DND-41 (cell line): ENCODE data around the gene PFKFB2.

ENCODE experiments used
- ATAC-seq: fragments of 200-7000 bp; cut with Tn5 transposase; 3 replicates; pipeline ENCODE4 v1.9.1; 2021; ENCODE audit warnings: low read depth; ENCODE audit not compliant: insufficient read depth
- DNase-seq: peaks from one replicate; pipeline ENCODE4 v3.0.0-alpha.2; 2020
- H2AFZ ChIP-seq: 2 replicates; pipeline ENCODE4 v1.6.0; 2012; ENCODE audit warnings: low read depth, low read length
- H3K27ac ChIP-seq: 2 replicates; pipeline ENCODE4 v1.5.1; 2012; ENCODE audit warnings: low read length, inconsistent platforms
- H3K27me3 ChIP-seq: fragments of 200-600 bp; sonication (generic); 2 replicates; pipeline ENCODE4 v1.6.0; 2012; ENCODE audit warnings: low read length, mild to moderate bottlenecking, inconsistent platforms; ENCODE audit not compliant: insufficient read depth, poor library complexity
- H3K36me3 ChIP-seq: 2 replicates; pipeline ENCODE4 v1.5.1; 2012; ENCODE audit warnings: low read length, inconsistent platforms; ENCODE audit not compliant: insufficient read depth
- H3K4me1 ChIP-seq: 2 replicates; pipeline ENCODE4 v1.5.1; 2012; ENCODE audit warnings: mild to moderate bottlenecking, low read length; ENCODE audit not compliant: insufficient read depth
- H3K4me2 ChIP-seq: 2 replicates; pipeline ENCODE4 v1.6.0; 2012; ENCODE audit warnings: mild to moderate bottlenecking, moderate library complexity, low read length, inconsistent platforms; ENCODE audit not compliant: insufficient read depth
- H3K4me3 ChIP-seq, 2 experiments: fragments of 200-600 bp in 1 of 2; shearing (Covaris generic) in 1 of 2; 2 replicates each; pipeline ENCODE4 v1.5.1; 2012 to 2016; ENCODE audit warnings: inconsistent platforms in 2 of 2, low read length in 2 of 2, mild to moderate bottlenecking in 2 of 2, low read depth in 1 of 2, moderate library complexity in 1 of 2
- H3K79me2 ChIP-seq: 2 replicates; pipeline ENCODE4 v1.6.0; 2012; ENCODE audit warnings: low read length, inconsistent platforms; ENCODE audit not compliant: insufficient read depth
- H3K9ac ChIP-seq: 2 replicates; pipeline ENCODE4 v1.6.0; 2012; ENCODE audit warnings: low read depth, mild to moderate bottlenecking, inconsistent platforms, low read length, moderate library complexity
- H3K9me3 ChIP-seq: 2 replicates; pipeline ENCODE4 v1.5.1; 2012; ENCODE audit warnings: low read length, moderate library complexity, mild to moderate bottlenecking, inconsistent platforms; ENCODE audit not compliant: insufficient read depth, severe bottlenecking
- H4K20me1 ChIP-seq: 2 replicates; pipeline ENCODE4 v1.6.0; 2012; ENCODE audit warnings: low read length; ENCODE audit not compliant: insufficient read depth
- EZH2 ChIP-seq: IDR thresholded peaks from 3 replicates; pipeline ENCODE4 v1.6.1; 2012; ENCODE audit warnings: borderline replicate concordance, low read depth, mild to moderate bottlenecking, moderate library complexity, low read length, inconsistent platforms; ENCODE audit not compliant: severe bottlenecking
- TF ChIP-seq, protein P1 (sequence below): IDR thresholded peaks from 2 replicates; pipeline ENCODE4 v1.5.1; 2012; ENCODE audit warnings: borderline replicate concordance, low read length, moderate library complexity, mild to moderate bottlenecking; ENCODE audit not compliant: poor library complexity, severe bottlenecking; ENCODE audit errors: extremely low read depth

The PFKFB2 gene

DNA sequence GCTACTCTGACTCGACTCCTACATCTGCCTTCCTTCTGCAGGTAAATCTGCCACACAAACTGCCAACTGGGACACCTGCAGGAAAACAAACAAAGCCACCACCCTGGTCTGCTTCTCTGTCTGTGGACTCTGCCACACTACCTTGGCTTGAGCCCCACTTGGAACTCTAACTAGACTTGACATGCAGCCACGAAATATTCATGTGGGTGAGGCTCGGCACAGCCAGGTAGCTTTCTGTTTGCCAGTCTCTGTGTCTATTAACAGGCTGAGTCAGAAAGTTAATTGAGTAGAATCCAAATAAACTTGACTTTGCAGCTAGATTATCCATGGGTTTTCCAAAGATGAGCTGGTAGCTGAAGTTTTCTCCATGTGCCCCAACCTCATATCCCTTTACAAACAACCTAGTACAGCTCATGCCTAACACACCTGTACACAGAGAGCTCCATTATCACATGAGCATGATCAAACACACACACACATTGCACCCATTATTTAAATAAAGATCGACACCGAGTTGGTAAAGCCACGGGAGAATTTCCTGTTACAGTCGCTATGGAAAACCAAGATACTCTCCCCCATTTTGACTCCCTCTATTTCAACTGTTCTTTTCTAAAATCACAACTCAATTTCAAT, 21.3 kb upstream of the PFKFB2 start:
- no peaks in the 10 kb centered on the region for H3K36me3 ChIP-seq
- H4K20me1 ChIP-seq = no peaks in the 10 kb centered on the region
- no peaks in the 10 kb centered on the region for H3K4me1 ChIP-seq
- H3K4me2 ChIP-seq = no peak overlapping the region
- H3K4me3 ChIP-seq = no peak overlapping the region
- peaks cover 56% of the 10 kb centered on the region for H3K27me3 ChIP-seq
- no peak overlapping the region for H2AFZ ChIP-seq
- no peaks in the 10 kb centered on the region for H3K9me3 ChIP-seq
- DNase-seq (no peak), ATAC-seq (no peak)
- H3K79me2 ChIP-seq = no peaks in the 10 kb centered on the region
- TF ChIP-seq, protein P1, sequence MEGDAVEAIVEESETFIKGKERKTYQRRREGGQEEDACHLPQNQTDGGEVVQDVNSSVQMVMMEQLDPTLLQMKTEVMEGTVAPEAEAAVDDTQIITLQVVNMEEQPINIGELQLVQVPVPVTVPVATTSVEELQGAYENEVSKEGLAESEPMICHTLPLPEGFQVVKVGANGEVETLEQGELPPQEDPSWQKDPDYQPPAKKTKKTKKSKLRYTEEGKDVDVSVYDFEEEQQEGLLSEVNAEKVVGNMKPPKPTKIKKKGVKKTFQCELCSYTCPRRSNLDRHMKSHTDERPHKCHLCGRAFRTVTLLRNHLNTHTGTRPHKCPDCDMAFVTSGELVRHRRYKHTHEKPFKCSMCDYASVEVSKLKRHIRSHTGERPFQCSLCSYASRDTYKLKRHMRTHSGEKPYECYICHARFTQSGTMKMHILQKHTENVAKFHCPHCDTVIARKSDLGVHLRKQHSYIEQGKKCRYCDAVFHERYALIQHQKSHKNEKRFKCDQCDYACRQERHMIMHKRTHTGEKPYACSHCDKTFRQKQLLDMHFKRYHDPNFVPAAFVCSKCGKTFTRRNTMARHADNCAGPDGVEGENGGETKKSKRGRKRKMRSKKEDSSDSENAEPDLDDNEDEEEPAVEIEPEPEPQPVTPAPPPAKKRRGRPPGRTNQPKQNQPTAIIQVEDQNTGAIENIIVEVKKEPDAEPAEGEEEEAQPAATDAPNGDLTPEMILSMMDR = no peak
- no peak for TF ChIP-seq EZH2
- H3K27ac ChIP-seq = no peak overlapping the region
- H3K9ac ChIP-seq = no peak overlapping the region

DNA sequence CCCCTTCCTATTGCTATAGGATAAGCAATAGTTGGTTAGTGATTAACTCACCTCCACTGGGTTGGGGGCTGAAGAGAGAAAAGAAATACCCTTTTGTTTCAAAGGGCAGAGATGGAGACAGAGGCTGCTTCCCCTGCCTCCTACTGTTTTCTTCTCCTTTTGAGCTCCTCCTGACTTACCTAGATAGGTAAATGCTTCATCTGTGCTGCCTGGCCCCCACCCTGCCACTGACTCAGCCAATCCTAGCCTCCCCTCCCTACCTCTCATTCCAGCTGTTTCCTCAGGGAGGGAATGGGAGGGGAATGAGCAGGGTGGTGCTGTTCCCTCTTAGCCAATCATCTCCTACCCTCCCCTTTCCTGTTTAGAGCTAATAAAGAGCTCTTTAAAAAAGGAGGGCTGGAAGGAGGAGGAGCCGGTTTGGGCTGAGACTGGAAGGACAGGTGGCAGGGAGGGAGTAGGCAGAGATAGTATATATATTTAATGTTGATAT, 20.5 kb upstream of the PFKFB2 start, which contains the start of gene C1orf116:
TSS of gene C1orf116 (minus strand) at position 229 of the 490 bp plus-strand sequence. CDS start 5,158 bp downstream, outside the sequence.
- H3K27ac ChIP-seq = no peak within 1 kb of the TSS
- H3K36me3 ChIP-seq = no peaks in the 10 kb centered on the region
- no peak for TF ChIP-seq EZH2
- TF ChIP-seq, protein P1 = no peak
- H3K9me3 ChIP-seq = no peaks in the 10 kb centered on the region
- H3K27me3 ChIP-seq = peaks cover 51% of the 10 kb centered on the region
- no peak within 1 kb of the TSS for H3K4me3 ChIP-seq
- no peak within 1 kb of the TSS for H2AFZ ChIP-seq
- ATAC-seq = no peak
- no peak within 1 kb of the TSS for H3K9ac ChIP-seq
- no peak for DNase-seq
- H3K4me1 ChIP-seq = no peaks in the 10 kb centered on the region
- H3K79me2 ChIP-seq = no peaks in the 10 kb centered on the region
- no peak within 1 kb of the TSS for H3K4me2 ChIP-seq
- H4K20me1 ChIP-seq = no peaks in the 10 kb centered on the region

DNA sequence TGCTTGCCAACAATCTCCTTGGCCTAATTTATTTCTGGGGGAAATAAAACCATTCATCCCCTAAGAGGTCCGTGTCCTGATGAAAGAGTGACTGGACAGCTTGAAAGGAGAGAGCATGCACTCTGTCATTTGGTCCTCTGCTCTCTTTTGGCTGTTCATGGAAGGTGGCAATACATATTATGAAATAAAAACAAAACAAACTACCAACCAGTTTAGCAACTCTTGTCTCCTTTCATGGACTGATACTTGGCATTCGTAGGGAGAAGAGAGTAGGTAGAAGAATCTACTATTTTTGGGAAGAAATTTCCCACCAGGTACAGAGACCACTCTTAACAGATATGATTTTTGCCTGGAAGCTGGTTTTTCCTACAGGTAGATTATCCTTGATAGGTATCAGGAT, 19.8 kb upstream of the PFKFB2 start:
- TF ChIP-seq EZH2 = no peak
- TF ChIP-seq, protein P1 = no peak
- ATAC-seq (no peak), DNase-seq (no peak)
- no peak overlapping the region for H3K27ac ChIP-seq
- no peak overlapping the region for H3K4me2 ChIP-seq
- H3K4me3 ChIP-seq = no peak overlapping the region
- no peaks in the 10 kb centered on the region for H3K36me3 ChIP-seq
- H3K9ac ChIP-seq = no peak overlapping the region
- H3K27me3 ChIP-seq = peaks cover 54% of the 10 kb centered on the region
- H3K4me1 ChIP-seq = no peaks in the 10 kb centered on the region
- no peaks in the 10 kb centered on the region for H4K20me1 ChIP-seq
- no peaks in the 10 kb centered on the region for H3K9me3 ChIP-seq
- H2AFZ ChIP-seq = no peak overlapping the region
- H3K79me2 ChIP-seq = no peaks in the 10 kb centered on the region
